HepG2 (cell line): ENCODE measurements around the gene CDR2L. TPM values are rescaled to one million over a fixed set of nuclear protein-coding genes. Genes with fewer than 3 reads are reported as not detected.

ENCODE experiments used
- FOXK1 ChIP-seq: sonication (generic); formaldehyde crosslinking; IDR thresholded peaks from 2 replicates; pipeline ENCODE4 v1.4.0; 2020; ENCODE audit warnings: low read depth, missing genetic modification reagents, borderline replicate concordance
- PITX1 ChIP-seq: sonication (generic); formaldehyde crosslinking; IDR thresholded peaks from 2 replicates; pipeline ENCODE4 v1.5.1; 2020; ENCODE audit warnings: mild to moderate bottlenecking, missing genetic modification reagents
- RFXANK ChIP-seq: IDR thresholded peaks from 2 replicates; pipeline ENCODE4 v1.6.1; 2016
- SNAI1 ChIP-seq: sonication (generic); formaldehyde crosslinking; IDR thresholded peaks from 2 replicates; pipeline ENCODE4 v1.5.0; 2020; ENCODE audit warnings: mild to moderate bottlenecking, missing genetic modification reagents, borderline replicate concordance
- TOPORS ChIP-seq: sonication (generic); formaldehyde crosslinking; IDR thresholded peaks from 2 replicates; pipeline ENCODE4 v1.8.0; 2023; ENCODE audit warnings: mild to moderate bottlenecking, missing genetic modification reagents
- XRCC5 ChIP-seq: fragments of 200-400 bp; formaldehyde crosslinking; optimal IDR thresholded peaks from 2 replicates; pipeline ENCODE3; 2017; ENCODE audit warnings: mild to moderate bottlenecking, low read length
- ZFP82 ChIP-seq: sonication (generic); formaldehyde crosslinking; IDR thresholded peaks from 2 replicates; pipeline ENCODE4 v1.5.1; 2020; ENCODE audit warnings: mild to moderate bottlenecking, missing genetic modification reagents, borderline replicate concordance
- ZKSCAN1 ChIP-seq: fragments of 150-350 bp; IDR thresholded peaks from 2 replicates; pipeline ENCODE4 v1.6.1; 2014; ENCODE audit warnings: low read length
- ZNF317 ChIP-seq: sonication (generic); formaldehyde crosslinking; IDR thresholded peaks from 2 replicates; pipeline ENCODE4 v1.5.0; 2020; ENCODE audit warnings: mild to moderate bottlenecking, missing genetic modification reagents
- ZNF441 ChIP-seq: sonication (generic); formaldehyde crosslinking; IDR thresholded peaks from 2 replicates; pipeline ENCODE4 v1.7.0; 2021; ENCODE audit warnings: missing genetic modification reagents, borderline replicate concordance
- polyA plus RNA-seq, 8 experiments: library from polyadenylated mRNA; depleted of rRNA in 3 of 8; stranded (reverse) in 7 of 8; unstranded in 1 of 8; fragments of >200 nt; fragmentation: Illumina TruSeq in 4 of 8; extraction: Trizol in 4 of 8; gene quantifications; 2 replicates each; pipeline versions ENCODE4 v1.2.1 to v1.2.3, GENCODE V29; 2011 to 2016; ENCODE audit warnings: low read depth in 4 of 8, missing spikeins in 1 of 8, mixed read lengths in 1 of 8; ENCODE audit not compliant: insufficient read depth in 1 of 8
- total RNA-seq, 5 experiments: library from RNA; depleted of rRNA; stranded (reverse); fragments of >200 nt; fragmentation: Illumina TruSeq; extraction: Trizol; gene quantifications; 2 replicates each; pipeline ENCODE4 v1.2.3, GENCODE V29; 2016; ENCODE audit warnings: low read depth in 1 of 5
- TF ChIP-seq, protein P1 (sequence below): sonication (generic); formaldehyde crosslinking; IDR thresholded peaks from 2 replicates; pipeline ENCODE4 v1.8.1; 2023; ENCODE audit warnings: missing genetic modification reagents, inconsistent platforms, borderline replicate concordance
- TF ChIP-seq, protein P2 (sequence below): IDR thresholded peaks from 2 replicates; pipeline ENCODE4 v1.6.1; 2018; ENCODE audit warnings: missing genetic modification reagents, mild to moderate bottlenecking, missing compliant biosample characterization
- TF ChIP-seq, protein P3 (sequence below), 2 experiments: fragments of 450-650 bp in 1 of 2; sonication (generic) in 1 of 2; formaldehyde crosslinking in 1 of 2; IDR thresholded peaks; 2 replicates each; pipeline versions ENCODE4 v1.6.1 to v1.8.0; 2016 to 2022; ENCODE audit warnings: antibody characterized with exemption in 1 of 2, mild to moderate bottlenecking in 1 of 2, missing genetic modification reagents in 1 of 2
- TF ChIP-seq, protein P4 (sequence below): sonication (generic); formaldehyde crosslinking; IDR thresholded peaks from 2 replicates; pipeline ENCODE4 v1.4.0; 2020; ENCODE audit warnings: mild to moderate bottlenecking, missing genetic modification reagents
- TF ChIP-seq, protein P5 (sequence below): sonication (generic); formaldehyde crosslinking; IDR thresholded peaks from 2 replicates; pipeline ENCODE4 v1.5.0; 2020; ENCODE audit warnings: missing genetic modification reagents

Gene CDR2L
- total and polyA plus RNA-seq, 2 of the 13 experiments (the other 11 are each of a cell fraction or from before 2014, with no cell fraction given), result 1.9 to 2.1 TPM

DNA sequence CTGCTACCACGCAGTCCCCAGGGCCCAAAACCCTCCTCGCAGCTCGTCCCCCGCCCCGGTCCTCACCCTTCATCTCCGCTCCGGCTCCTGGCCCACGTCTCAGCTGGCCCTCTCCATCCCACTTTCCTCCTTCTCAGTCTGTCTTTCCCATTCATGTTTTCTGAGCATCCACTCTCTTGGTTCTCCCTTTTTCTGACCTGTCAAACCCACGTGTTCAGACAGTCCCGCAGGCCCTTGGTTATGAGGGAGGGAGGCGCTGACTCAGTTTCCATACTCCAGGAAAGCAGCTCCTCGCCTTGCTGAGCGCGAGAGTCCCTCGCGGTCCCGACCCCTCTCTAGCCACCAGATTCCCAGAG lies 14.5 kb upstream of the CDR2L start (continued):
- TF ChIP-seq, protein P1, sequence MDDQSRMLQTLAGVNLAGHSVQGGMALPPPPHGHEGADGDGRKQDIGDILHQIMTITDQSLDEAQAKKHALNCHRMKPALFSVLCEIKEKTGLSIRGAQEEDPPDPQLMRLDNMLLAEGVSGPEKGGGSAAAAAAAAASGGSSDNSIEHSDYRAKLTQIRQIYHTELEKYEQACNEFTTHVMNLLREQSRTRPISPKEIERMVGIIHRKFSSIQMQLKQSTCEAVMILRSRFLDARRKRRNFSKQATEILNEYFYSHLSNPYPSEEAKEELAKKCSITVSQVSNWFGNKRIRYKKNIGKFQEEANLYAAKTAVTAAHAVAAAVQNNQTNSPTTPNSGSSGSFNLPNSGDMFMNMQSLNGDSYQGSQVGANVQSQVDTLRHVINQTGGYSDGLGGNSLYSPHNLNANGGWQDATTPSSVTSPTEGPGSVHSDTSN, result no peak
- 0 out of 2 replicates have a peak, but pooled peaks have one; percentile 54 for TF ChIP-seq SNAI1 (CRISPR knock-in tag)
- TF ChIP-seq TOPORS, result 0 out of 2 replicates have a peak, but pooled peaks have one; percentile 13
- TF ChIP-seq XRCC5, result peak; percentile 18
- no peak for TF ChIP-seq ZNF441 (CRISPR knock-in tag)
- 0 out of 2 replicates have a peak, but pooled peaks have one; percentile 45 for TF ChIP-seq PITX1 (CRISPR knock-in tag)
- TF ChIP-seq RFXANK (CRISPR knock-in tag), result no peak
- TF ChIP-seq ZKSCAN1, result no peak
- TF ChIP-seq, protein P2, sequence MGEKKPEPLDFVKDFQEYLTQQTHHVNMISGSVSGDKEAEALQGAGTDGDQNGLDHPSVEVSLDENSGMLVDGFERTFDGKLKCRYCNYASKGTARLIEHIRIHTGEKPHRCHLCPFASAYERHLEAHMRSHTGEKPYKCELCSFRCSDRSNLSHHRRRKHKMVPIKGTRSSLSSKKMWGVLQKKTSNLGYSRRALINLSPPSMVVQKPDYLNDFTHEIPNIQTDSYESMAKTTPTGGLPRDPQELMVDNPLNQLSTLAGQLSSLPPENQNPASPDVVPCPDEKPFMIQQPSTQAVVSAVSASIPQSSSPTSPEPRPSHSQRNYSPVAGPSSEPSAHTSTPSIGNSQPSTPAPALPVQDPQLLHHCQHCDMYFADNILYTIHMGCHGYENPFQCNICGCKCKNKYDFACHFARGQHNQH (CRISPR knock-in tag), result no peak
- TF ChIP-seq, protein P3, sequence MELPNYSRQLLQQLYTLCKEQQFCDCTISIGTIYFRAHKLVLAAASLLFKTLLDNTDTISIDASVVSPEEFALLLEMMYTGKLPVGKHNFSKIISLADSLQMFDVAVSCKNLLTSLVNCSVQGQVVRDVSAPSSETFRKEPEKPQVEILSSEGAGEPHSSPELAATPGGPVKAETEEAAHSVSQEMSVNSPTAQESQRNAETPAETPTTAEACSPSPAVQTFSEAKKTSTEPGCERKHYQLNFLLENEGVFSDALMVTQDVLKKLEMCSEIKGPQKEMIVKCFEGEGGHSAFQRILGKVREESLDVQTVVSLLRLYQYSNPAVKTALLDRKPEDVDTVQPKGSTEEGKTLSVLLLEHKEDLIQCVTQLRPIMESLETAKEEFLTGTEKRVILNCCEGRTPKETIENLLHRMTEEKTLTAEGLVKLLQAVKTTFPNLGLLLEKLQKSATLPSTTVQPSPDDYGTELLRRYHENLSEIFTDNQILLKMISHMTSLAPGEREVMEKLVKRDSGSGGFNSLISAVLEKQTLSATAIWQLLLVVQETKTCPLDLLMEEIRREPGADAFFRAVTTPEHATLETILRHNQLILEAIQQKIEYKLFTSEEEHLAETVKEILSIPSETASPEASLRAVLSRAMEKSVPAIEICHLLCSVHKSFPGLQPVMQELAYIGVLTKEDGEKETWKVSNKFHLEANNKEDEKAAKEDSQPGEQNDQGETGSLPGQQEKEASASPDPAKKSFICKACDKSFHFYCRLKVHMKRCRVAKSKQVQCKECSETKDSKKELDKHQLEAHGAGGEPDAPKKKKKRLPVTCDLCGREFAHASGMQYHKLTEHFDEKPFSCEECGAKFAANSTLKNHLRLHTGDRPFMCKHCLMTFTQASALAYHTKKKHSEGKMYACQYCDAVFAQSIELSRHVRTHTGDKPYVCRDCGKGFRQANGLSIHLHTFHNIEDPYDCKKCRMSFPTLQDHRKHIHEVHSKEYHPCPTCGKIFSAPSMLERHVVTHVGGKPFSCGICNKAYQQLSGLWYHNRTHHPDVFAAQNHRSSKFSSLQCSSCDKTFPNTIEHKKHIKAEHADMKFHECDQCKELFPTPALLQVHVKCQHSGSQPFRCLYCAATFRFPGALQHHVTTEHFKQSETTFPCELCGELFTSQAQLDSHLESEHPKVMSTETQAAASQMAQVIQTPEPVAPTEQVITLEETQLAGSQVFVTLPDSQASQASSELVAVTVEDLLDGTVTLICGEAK (IDR thresholded peaks at IDR 0.05), result no peak
- TF ChIP-seq, protein P3 (CRISPR knock-in tag; IDR thresholded peaks at IDR 0.05), result no peak
- no peak for TF ChIP-seq ZNF317 (CRISPR knock-in tag)
- 0 out of 2 replicates have a peak, but pooled peaks have one; percentile 44 for TF ChIP-seq ZFP82 (CRISPR knock-in tag)
- TF ChIP-seq, protein P4, sequence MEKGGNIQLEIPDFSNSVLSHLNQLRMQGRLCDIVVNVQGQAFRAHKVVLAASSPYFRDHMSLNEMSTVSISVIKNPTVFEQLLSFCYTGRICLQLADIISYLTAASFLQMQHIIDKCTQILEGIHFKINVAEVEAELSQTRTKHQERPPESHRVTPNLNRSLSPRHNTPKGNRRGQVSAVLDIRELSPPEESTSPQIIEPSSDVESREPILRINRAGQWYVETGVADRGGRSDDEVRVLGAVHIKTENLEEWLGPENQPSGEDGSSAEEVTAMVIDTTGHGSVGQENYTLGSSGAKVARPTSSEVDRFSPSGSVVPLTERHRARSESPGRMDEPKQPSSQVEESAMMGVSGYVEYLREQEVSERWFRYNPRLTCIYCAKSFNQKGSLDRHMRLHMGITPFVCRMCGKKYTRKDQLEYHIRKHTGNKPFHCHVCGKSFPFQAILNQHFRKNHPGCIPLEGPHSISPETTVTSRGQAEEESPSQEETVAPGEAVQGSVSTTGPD (CRISPR knock-in tag), result 0 out of 2 replicates have a peak, but pooled peaks have one; percentile 22
- no peak for TF ChIP-seq FOXK1 (CRISPR knock-in tag)
- TF ChIP-seq, protein P5, sequence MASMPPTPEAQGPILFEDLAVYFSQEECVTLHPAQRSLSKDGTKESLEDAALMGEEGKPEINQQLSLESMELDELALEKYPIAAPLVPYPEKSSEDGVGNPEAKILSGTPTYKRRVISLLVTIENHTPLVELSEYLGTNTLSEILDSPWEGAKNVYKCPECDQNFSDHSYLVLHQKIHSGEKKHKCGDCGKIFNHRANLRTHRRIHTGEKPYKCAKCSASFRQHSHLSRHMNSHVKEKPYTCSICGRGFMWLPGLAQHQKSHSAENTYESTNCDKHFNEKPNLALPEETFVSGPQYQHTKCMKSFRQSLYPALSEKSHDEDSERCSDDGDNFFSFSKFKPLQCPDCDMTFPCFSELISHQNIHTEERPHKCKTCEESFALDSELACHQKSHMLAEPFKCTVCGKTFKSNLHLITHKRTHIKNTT (CRISPR knock-in tag), result no peak
